Skin of body (tissue), 2 donors: ENCODE data around the gene SUCLG1. TPM values are rescaled to one million over a fixed set of nuclear protein-coding genes. Genes with fewer than 3 reads are reported as not detected.
"Not testable (repeated sequence)": the region's sequence is repeated elsewhere in the genome, so short reads cannot be mapped to it uniquely, and the experiment has no call there.

ENCODE experiments used
- DNase-seq: peaks from one replicate; lab custom pipeline; 2025; lab: John Stamatoyannopoulos, UW
- total RNA-seq: library from RNA; depleted of rRNA; stranded (reverse); fragments of >200 nt; gene quantifications from one replicate; pipeline ENCODE4 v1.2.3, GENCODE V29; 2014

The SUCLG1 gene
- total RNA-seq, 1 donor from 2014 or later: 62.8 TPM

- DNase-seq: no peak
These were observed 37.3 kb downstream of the SUCLG1 start for GRCh38 chr2:84421791-84422190.

DNA sequence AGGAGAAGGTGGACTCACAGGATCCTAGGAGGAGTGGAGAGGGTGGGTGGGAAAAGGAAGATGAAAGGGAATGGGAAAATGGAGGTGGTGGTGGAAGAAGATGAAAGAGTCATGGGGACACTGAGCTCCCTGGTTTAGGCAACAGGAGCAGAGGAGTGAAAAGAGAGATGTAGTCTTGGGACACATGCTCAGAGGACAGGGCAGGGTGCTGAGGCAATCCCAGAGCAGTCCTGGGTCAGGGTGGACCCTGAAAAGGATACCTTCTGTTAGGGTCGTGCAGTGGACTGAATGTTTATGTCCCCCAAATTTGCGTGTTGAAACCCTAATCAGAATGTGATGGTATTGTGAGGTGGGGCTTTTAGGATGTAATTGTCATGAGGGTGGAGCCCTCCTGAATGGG lies 37.9 kb downstream of the SUCLG1 start:
- no peak for DNase-seq

DNA sequence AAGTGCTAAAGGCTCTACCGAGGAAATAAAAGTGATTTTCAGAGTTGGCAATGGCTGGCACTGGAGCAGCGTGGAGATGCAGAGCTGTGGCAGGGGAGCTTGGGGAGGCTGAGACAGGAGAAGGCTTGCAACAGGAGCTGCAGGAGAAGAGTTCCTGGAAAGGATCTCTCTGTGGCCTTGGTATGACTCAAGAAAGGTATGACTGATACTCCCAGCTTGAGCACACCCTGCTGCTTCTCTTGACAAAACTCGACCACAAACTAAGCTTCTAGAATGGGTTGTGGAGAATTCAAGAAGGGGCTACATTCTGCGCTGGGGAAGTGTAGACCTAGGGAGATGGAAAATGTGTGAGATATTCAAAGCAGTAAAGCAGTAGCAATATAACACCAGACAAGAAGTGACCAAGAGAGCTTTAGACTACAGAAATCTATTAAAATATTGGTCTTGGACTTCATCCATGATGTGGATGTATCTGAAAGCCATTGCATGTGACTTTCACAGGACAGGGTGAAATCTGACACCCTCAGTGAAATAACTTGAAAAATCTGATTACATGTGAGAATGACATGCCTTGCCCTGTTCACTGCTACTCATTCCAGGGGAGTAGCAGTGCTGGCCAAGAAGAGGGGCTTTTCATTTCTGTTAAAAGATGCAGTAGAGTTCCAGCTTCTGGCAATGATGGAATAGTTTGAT lies 41.5 kb downstream of the SUCLG1 start:
- no peak for DNase-seq

GRCh38 chr2:84409531-84409930 lies 49.5 kb downstream of the SUCLG1 start:
- DNase-seq: no peak

GRCh38 chr2:84402111-84402510 lies 57.0 kb downstream of the SUCLG1 start:
- DNase-seq: not testable (repeated sequence)

GRCh38 chr2:84399839-84400238 lies 59.2 kb downstream of the SUCLG1 start:
- DNase-seq: not testable (repeated sequence)

- no peak for DNase-seq
These were observed 63.3 kb downstream of the SUCLG1 start for GRCh38 chr2:84395820-84396219.

DNA sequence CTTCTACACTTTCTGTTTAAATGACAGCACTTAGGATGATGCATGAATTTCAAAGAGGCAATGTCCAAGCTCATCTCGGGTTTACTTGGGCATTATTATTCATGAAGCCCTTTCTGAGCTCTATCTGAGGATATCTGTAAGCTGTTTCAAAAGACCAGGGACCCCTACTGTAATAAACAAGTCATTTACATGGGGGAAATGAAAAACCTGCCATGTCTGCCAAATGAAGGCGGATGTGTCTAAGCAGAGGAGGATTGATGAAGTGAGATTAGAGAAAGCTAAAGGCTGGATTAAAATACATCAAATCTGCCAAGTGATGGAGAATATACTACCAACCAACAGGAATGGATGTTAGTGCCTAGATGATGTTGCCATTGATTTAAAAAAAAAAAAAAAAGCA lies 64.5 kb downstream of the SUCLG1 start:
- DNase-seq: no peak

DNA sequence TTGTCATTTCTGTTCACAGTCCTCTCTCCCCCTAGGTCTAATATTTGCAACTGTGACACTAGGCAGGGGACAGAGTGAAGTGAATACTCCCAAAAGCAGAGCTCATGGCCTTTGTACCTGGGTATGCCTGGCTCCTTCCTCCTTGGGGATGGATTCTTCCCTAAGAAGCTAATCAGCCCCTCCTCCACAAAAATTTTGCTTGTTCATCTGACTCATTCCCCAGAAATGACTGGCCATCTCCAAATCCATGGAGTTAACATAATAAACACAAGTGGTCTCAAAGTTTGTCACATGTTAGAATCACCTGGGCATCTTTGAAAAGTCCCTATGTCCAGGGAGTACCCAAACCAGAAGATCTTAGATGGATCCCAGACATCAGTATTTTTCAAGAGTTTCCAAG lies 65.3 kb downstream of the SUCLG1 start:
- DNase-seq: no peak

GRCh38 chr2:84389794-84390193 lies 69.3 kb downstream of the SUCLG1 start:
- no peak for DNase-seq

- no peak for DNase-seq
These were observed 70.1 kb downstream of the SUCLG1 start for GRCh38 chr2:84388921-84389490.

DNA sequence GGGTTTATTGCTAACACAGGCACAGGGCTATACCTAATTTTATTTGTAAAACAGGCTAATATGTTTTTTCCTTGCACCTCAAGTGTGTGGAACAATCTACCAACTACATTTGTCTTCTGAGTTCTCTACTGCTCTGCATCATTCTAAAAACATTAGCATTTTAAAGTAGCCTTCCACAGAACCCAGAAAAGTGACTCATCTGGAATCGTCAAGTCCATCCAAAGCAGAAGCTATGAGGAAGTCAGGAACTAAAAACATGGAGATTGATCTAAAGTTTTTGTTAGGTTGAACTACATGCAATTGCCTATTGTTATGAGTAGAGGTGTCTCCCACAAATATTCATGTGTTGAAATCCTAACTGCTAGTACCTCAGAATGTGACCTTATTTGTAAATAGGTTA lies 70.9 kb downstream of the SUCLG1 start:
- no peak for DNase-seq

- DNase-seq: no peak
These were observed 72.6 kb downstream of the SUCLG1 start for GRCh38 chr2:84386336-84387040.

- no peak for DNase-seq
These were observed 75.8 kb downstream of the SUCLG1 start for GRCh38 chr2:84383271-84383670.

GRCh38 chr2:84380875-84381274 lies 78.2 kb downstream of the SUCLG1 start:
- no peak for DNase-seq

DNA sequence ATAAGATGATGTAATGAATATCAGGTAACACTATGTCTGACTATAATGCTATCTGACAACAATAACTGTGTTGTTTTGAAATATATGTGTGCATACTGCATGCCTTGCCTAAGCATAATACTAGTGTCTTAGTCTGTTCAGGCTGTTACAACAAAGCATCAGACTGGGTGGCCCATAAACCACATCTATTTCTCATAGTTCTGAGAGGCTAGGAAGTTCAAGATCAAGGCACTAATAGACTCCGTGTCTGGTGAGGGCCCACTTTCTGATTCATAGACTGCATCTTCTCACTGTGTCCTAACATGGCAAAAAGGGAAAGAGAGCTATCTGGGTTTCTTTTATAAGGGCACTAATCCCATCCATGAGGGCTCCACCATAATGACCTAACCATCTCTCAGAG lies 80.1 kb downstream of the SUCLG1 start:
- DNase-seq: no peak

- no peak for DNase-seq
These were observed 84.1 kb downstream of the SUCLG1 start for GRCh38 chr2:84375020-84375419.

- DNase-seq: no peak
These were observed 85.2 kb downstream of the SUCLG1 start for GRCh38 chr2:84373866-84374265.

Other genes with a start within 250 kb of the SUCLG1 start
- gene DNAH6, start 57.2 kb upstream of the SUCLG1 start, total RNA-seq: 0.30 TPM